PC-9 (cell line): ENCODE data around the gene MIB2. TPM values are rescaled to one million over a fixed set of nuclear protein-coding genes. Genes with fewer than 3 reads are reported as not detected.
A peak's percentile ranks its signal among the peaks of the same experiment; 100 is the strongest.

Experiments
- BruUV-seq: library from RNA; stranded (reverse); fragments of 400-500 nt; replicated peaks from 2 replicates; lab custom pipeline; 2021; lab: Mats Ljungman, UMichigan
- CTCF ChIA-PET: fragments of 300-600 bp; sonication (Branson Sonifier 250); formaldehyde crosslinking; loops from one replicate; lab custom pipeline; 2022; ENCODE audit warnings: antibody characterized with exemption; lab: Charles Lee
- POLR2A ChIA-PET: fragments of 300-600 bp; sonication (Branson Sonifier 250); formaldehyde crosslinking; loops from one replicate; lab custom pipeline; 2022; ENCODE audit warnings: antibody characterized with exemption; ENCODE audit not compliant: unreplicated experiment; lab: Charles Lee
- DNase-seq, 2 experiments: peaks; one replicate each; pipeline versions ENCODE4 v3.0.0 to v3.0.0-alpha.2; 2015 to 2022; ENCODE audit warnings: mixed read lengths in 1 of 2
- H2AFZ ChIP-seq: fragments of 200-600 bp; sonication (generic); 2 replicates; pipeline ENCODE4 v1.8.1; 2017; ENCODE audit warnings: antibody characterized with exemption
- H3F3A ChIP-seq: fragments of 200-600 bp; sonication (generic); 2 replicates; pipeline ENCODE4 v1.8.1; 2017; ENCODE audit warnings: antibody characterized with exemption, mild to moderate bottlenecking, low read depth; ENCODE audit not compliant: insufficient read depth
- H3K27ac ChIP-seq: fragments of 200-600 bp; sonication (generic); 2 replicates; pipeline ENCODE4 v1.6.1; 2016; ENCODE audit warnings: mixed run types
- H3K27me3 ChIP-seq: fragments of 200-600 bp; sonication (generic); 2 replicates; pipeline ENCODE4 v1.6.1; 2016; ENCODE audit warnings: low read depth, mixed run types; ENCODE audit not compliant: insufficient read depth
- H3K36me3 ChIP-seq: fragments of 200-600 bp; sonication (generic); 2 replicates; pipeline ENCODE4 v1.6.1; 2016; ENCODE audit warnings: low read depth, mixed run types
- H3K4me1 ChIP-seq: fragments of 200-600 bp; sonication (generic); replicated peaks from 2 replicates; pipeline ENCODE4 v1.6.1; 2016; ENCODE audit warnings: mixed run types; ENCODE audit not compliant: insufficient read depth
- H3K4me2 ChIP-seq: fragments of 200-600 bp; sonication (generic); 2 replicates; pipeline ENCODE4 v1.6.1; 2017; ENCODE audit warnings: mixed run types
- H3K4me3 ChIP-seq: fragments of 200-600 bp; sonication (generic); 2 replicates; pipeline ENCODE4 v1.6.1; 2016; ENCODE audit warnings: mixed run types
- H3K79me2 ChIP-seq: fragments of 200-600 bp; sonication (generic); 2 replicates; pipeline ENCODE4 v1.6.1; 2017; ENCODE audit warnings: low read depth, mixed run types
- H3K9me2 ChIP-seq: fragments of 200-600 bp; sonication (generic); 2 replicates; pipeline ENCODE4 v1.8.1; 2017; ENCODE audit warnings: mild to moderate bottlenecking; ENCODE audit not compliant: insufficient read depth
- H3K9me3 ChIP-seq: fragments of 200-600 bp; sonication (generic); 2 replicates; pipeline ENCODE4 v1.8.1; 2016; ENCODE audit warnings: low read depth; ENCODE audit not compliant: insufficient read depth
- H4K20me1 ChIP-seq: fragments of 200-600 bp; sonication (generic); 2 replicates; pipeline ENCODE4 v1.8.1; 2017; ENCODE audit not compliant: insufficient read depth
- EZH2 ChIP-seq: fragments of 200-600 bp; sonication (generic); IDR thresholded peaks from 2 replicates; pipeline ENCODE4 v1.8.0; 2017; ENCODE audit warnings: antibody characterized with exemption, low read depth
- intact Hi-C: fragments of 100-400 bp; cut with micrococcal nuclease; formaldehyde crosslinking; loops from one replicate; pipeline ENCODE4 v1.10.0; 2022; ENCODE audit not compliant: unreplicated experiment
- total RNA-seq: library from RNA; stranded (reverse); gene quantifications from 2 replicates; pipeline ENCODE4 v1.2.3, GENCODE V29; 2021
- TF ChIP-seq, protein P1 (sequence below): fragments of 200-600 bp; sonication (generic); conservative IDR thresholded peaks from 2 replicates; pipeline ENCODE4 v1.6.1; 2017; ENCODE audit warnings: mixed run types, antibody characterized with exemption, mild to moderate bottlenecking, moderate library complexity

MIB2 gene
- total RNA-seq, 1 experiment from 2014 or later = 75.0 TPM

GRCh38 chr1:1677718-1678580, 62.6 kb downstream of the MIB2 start:
- CTCF ChIA-PET = no interaction called here
- H3K4me2 ChIP-seq = no peak overlapping the region
- BruUV-seq = no TSS peak

DNA sequence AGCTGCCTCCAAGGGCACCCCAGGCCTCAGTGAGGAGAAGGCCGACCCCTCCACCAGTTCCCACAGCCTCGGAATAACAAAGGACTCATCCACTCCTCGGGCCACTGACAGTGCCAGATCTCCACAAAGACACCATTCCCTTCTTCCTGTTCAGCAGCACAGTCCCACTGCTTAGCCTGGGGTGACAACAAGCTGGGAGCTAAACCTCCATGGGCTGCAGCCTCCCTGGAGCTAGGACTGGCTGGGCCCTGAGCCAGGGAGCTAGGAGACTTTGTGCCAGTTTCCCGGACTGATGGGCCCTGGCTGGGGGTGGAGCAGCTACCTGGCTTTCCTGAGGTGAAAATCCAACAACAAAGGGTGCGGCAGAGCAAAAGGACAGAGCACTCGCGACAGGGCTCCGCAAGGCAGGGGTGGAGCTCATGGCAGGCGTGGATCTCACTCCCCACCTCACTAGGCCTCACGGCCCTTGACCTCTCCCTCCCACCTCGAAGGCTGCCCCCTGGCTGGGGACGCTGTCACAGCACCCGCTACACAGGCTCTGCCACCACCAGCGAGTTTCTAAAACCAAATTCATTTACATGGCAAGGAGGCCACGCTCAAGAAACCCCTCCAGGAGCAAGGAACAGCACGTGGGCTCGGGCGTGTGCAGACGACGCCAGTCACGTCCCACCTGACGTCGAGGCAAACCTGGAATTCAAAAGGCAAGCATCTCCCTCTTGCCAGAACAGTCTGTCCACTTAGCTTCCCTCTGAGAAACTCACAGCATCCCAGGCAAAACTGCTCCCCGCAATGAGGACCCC, 63.5 kb downstream of the MIB2 start:
- Histone ChIP-seq H3K4me1 (no peaks in the 10 kb centered on the region), H3K27me3 (no peaks in the 10 kb centered on the region), H4K20me1 (no peaks in the 10 kb centered on the region), H3K36me3 (no peaks in the 10 kb centered on the region), H3K9me2 (no peaks in the 10 kb centered on the region), H3K79me2 (peaks cover 15% of the 10 kb centered on the region), H3K4me3 (no peak overlapping the region), H3F3A (no peaks in the 10 kb centered on the region; the same call in 1 of the 2 replicates), H3K27ac (no peak overlapping the region), H3K4me2 (no peak overlapping the region), H3K9me3 (no peaks in the 10 kb centered on the region), H2AFZ (no peak overlapping the region)
- no peak for TF ChIP-seq EZH2
- TF ChIP-seq, protein P1, sequence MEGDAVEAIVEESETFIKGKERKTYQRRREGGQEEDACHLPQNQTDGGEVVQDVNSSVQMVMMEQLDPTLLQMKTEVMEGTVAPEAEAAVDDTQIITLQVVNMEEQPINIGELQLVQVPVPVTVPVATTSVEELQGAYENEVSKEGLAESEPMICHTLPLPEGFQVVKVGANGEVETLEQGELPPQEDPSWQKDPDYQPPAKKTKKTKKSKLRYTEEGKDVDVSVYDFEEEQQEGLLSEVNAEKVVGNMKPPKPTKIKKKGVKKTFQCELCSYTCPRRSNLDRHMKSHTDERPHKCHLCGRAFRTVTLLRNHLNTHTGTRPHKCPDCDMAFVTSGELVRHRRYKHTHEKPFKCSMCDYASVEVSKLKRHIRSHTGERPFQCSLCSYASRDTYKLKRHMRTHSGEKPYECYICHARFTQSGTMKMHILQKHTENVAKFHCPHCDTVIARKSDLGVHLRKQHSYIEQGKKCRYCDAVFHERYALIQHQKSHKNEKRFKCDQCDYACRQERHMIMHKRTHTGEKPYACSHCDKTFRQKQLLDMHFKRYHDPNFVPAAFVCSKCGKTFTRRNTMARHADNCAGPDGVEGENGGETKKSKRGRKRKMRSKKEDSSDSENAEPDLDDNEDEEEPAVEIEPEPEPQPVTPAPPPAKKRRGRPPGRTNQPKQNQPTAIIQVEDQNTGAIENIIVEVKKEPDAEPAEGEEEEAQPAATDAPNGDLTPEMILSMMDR = peak; percentile 35; the same call in 1 of the 2 replicates
- intact Hi-C loops = no loop called here
- CTCF ChIA-PET = interaction anchor here (0.7 kb wide), 1 partner anchor 89 kb away, joined by 6 read pairs; no protein-coding TSS in a partner anchor
- no TSS peak for BruUV-seq
- POLR2A ChIA-PET = interaction anchor here (0.6 kb wide), 1 partner anchor 325 kb away, joined by 4 read pairs; the partner anchor contains the start of gene CFAP74
- peak in 1 of 2 experiments; percentile 11 for DNase-seq

More at GRCh38 chr1:1677718-1678580, 62.6 kb downstream of the MIB2 start:
- H3K4me1 ChIP-seq = no peaks in the 10 kb centered on the region
- no peaks in the 10 kb centered on the region for H3K27me3 ChIP-seq
- no peak for DNase-seq
- peaks cover 10% of the 10 kb centered on the region for H3K79me2 ChIP-seq
- H3K9me3 ChIP-seq = no peaks in the 10 kb centered on the region
- intact Hi-C loops = no loop called here
- H4K20me1 ChIP-seq = no peaks in the 10 kb centered on the region
- H3K4me3 ChIP-seq = no peak overlapping the region
- H3K36me3 ChIP-seq = no peaks in the 10 kb centered on the region
- no peak overlapping the region for H2AFZ ChIP-seq
- H3F3A ChIP-seq = no peaks in the 10 kb centered on the region; the same call in 1 of the 2 replicates
- POLR2A ChIA-PET = interaction anchor here (0.6 kb wide), 1 partner anchor 326 kb away, joined by 4 read pairs; the partner anchor contains the start of gene CFAP74
- no peak for TF ChIP-seq EZH2
- TF ChIP-seq, protein P1 = no peak
- H3K9me2 ChIP-seq = no peaks in the 10 kb centered on the region
- no peak overlapping the region for H3K27ac ChIP-seq

Other genes starting within 250 kb of the MIB2 start
- gene AURKAIP1, start 240.3 kb upstream of the MIB2 start, total RNA-seq = 164 and 210 TPM in 2 replicates
- gene CCNL2, start 216.2 kb upstream of the MIB2 start, total RNA-seq = 162 and 183 TPM in 2 replicates
- gene MRPL20, start 208.2 kb upstream of the MIB2 start, total RNA-seq = 90.5 and 90.8 TPM in 2 replicates
- gene ANKRD65, start 194.2 kb upstream of the MIB2 start, total RNA-seq = 14.7 and 18.9 TPM in 2 replicates
- 56.6 and 65.9 TPM in 2 replicates for gene VWA1, start 179.8 kb upstream of the MIB2 start, total RNA-seq
- gene ATAD3C, start 165.8 kb upstream of the MIB2 start, total RNA-seq = 4.0 and 4.2 TPM in 2 replicates
- 28.5 and 32.8 TPM in 2 replicates for gene ATAD3B, start 143.7 kb upstream of the MIB2 start, total RNA-seq
- 36.6 and 43.6 TPM in 2 replicates for gene ATAD3A, start 103.3 kb upstream of the MIB2 start, total RNA-seq
- 4.4 and 8.3 TPM in 2 replicates for gene TMEM240, start 74.9 kb upstream of the MIB2 start, total RNA-seq
- 139 and 145 TPM in 2 replicates for gene SSU72, start 40.6 kb upstream of the MIB2 start, total RNA-seq
- 5.4 and 7.8 TPM in 2 replicates for gene FNDC10, start 15.4 kb upstream of the MIB2 start, total RNA-seq
- 4.6 and 4.9 TPM in 2 replicates for gene MMP23B, start 16.7 kb downstream of the MIB2 start, total RNA-seq
- 21.2 and 22.5 TPM in 2 replicates for gene CDK11B, start 43.5 kb downstream of the MIB2 start, total RNA-seq
- gene SLC35E2B, start 77.3 kb downstream of the MIB2 start, total RNA-seq = 55.4 and 63.7 TPM in 2 replicates
- gene CDK11A, start 108.9 kb downstream of the MIB2 start, total RNA-seq = 36.2 and 42.2 TPM in 2 replicates
- gene NADK, start 163.0 kb downstream of the MIB2 start, total RNA-seq = 98.9 and 105 TPM in 2 replicates